HCT116 (cell line): ENCODE results near the gene CALML3. TPM values are rescaled to one million over a fixed set of nuclear protein-coding genes. Genes with fewer than 3 reads are reported as not detected.

Experiments
- ATAC-seq: fragments of 200-7000 bp; cut with Tn5 transposase; 2 replicates; pipeline ENCODE4 v1.9.1; 2020; ENCODE audit warnings: mild to moderate bottlenecking, moderate library complexity
- BruUV-seq: library from RNA; stranded (reverse); fragments of 400-500 nt; replicated peaks from 2 replicates; lab custom pipeline; 2021; lab: Mats Ljungman, UMichigan
- CTCF ChIA-PET: fragments of 300-600 bp; sonication (Branson Sonifier 250); formaldehyde crosslinking; loops from one replicate; lab custom pipeline; 2021; ENCODE audit warnings: antibody characterized with exemption; lab: Charles Lee
- POLR2A ChIA-PET: fragments of 300-600, 350-600 bp; sonication (Branson Sonifier 250); formaldehyde crosslinking; loops from one replicate; lab custom pipeline; 2021; ENCODE audit warnings: antibody characterized with exemption; lab: Charles Lee
- RAD21 ChIA-PET, 2 experiments: fragments of 300-600 bp; sonication (Branson Sonifier 250); formaldehyde crosslinking; loops; one replicate each; lab custom pipeline; 2023; ENCODE audit warnings: low total read pairs in 2 of 2; ENCODE audit not compliant: uncharacterized antibody in 2 of 2, unreplicated experiment in 2 of 2, low non-redundant PET in 1 of 2; lab: Charles Lee
- DNase-seq: peaks from one replicate; pipeline ENCODE4 v3.0.0-alpha.2; 2010; ENCODE audit warnings: low read depth, low spot score
- H2AFZ ChIP-seq: fragments of 200-600 bp; shearing (Covaris generic), sonication (generic); 2 replicates; pipeline ENCODE4 v1.6.1; 2017; ENCODE audit warnings: low read depth, mixed run types, mixed read lengths, antibody characterized with exemption, low read length; ENCODE audit not compliant: poor library complexity, severe bottlenecking
- H3K27ac ChIP-seq: 2 replicates; pipeline ENCODE4 v1.5.1; 2012; ENCODE audit warnings: low read depth, low read length
- H3K27me3 ChIP-seq: fragments of 200-600 bp; sonication (generic); 2 replicates; pipeline ENCODE4 v1.6.1; 2016; ENCODE audit warnings: mixed run types, low read length, mixed read lengths; ENCODE audit not compliant: insufficient read depth
- H3K36me3 ChIP-seq, 2 experiments: fragments of 200-500 bp in 1 of 2; fragments of 200-600 bp in 1 of 2; sonication (Bioruptor generic) in 1 of 2; sonication (generic) in 1 of 2; 2 replicates each; pipeline versions ENCODE4 v1.5.1 to v1.6.1; 2014 to 2016; ENCODE audit warnings: low read length in 2 of 2, inconsistent platforms in 1 of 2, mixed read lengths in 1 of 2, mixed run types in 1 of 2; ENCODE audit not compliant: insufficient read depth in 2 of 2, control insufficient read depth in 1 of 2
- H3K4me1 ChIP-seq, 2 experiments: fragments of 200-600 bp in 1 of 2; sonication (generic) in 1 of 2; 2 replicates each; pipeline versions ENCODE4 v1.5.1 to v1.6.1; 2012 to 2017; ENCODE audit warnings: low read length in 2 of 2, inconsistent platforms in 1 of 2, mild to moderate bottlenecking in 1 of 2, mixed read lengths in 1 of 2, mixed run types in 1 of 2, moderate library complexity in 1 of 2; ENCODE audit not compliant: insufficient read depth in 2 of 2, control insufficient read depth in 1 of 2
- H3K4me2 ChIP-seq: fragments of 200-600 bp; sonication (generic); 2 replicates; pipeline ENCODE4 v1.6.1; 2017; ENCODE audit warnings: mixed run types, low read length, mixed read lengths
- H3K4me3 ChIP-seq, 2 experiments: fragments of 200-600 bp in 1 of 2; sonication (generic) in 1 of 2; replicated peaks in 1 of 2; 2 replicates each; pipeline ENCODE4 v1.5.1; 2011 to 2016; ENCODE audit warnings: low read length in 2 of 2, control low read depth in 1 of 2, low read depth in 1 of 2, mild to moderate bottlenecking in 1 of 2, mixed read lengths in 1 of 2, mixed run types in 1 of 2
- H3K79me2 ChIP-seq: fragments of 200-600 bp; sonication (generic); 2 replicates; pipeline ENCODE4 v1.6.1; 2017; ENCODE audit warnings: mild to moderate bottlenecking, mixed run types, low read length, moderate library complexity, mixed read lengths; ENCODE audit not compliant: insufficient read depth
- H3K9ac ChIP-seq: fragments of 200-600 bp; sonication (generic); 2 replicates; pipeline ENCODE4 v1.6.1; 2016; ENCODE audit warnings: low read length, mixed read lengths
- H3K9me2 ChIP-seq: fragments of 200-600 bp; sonication (generic), shearing (Covaris generic); 2 replicates; pipeline ENCODE4 v1.6.1; 2017; ENCODE audit warnings: mixed run types, mild to moderate bottlenecking, moderate library complexity; ENCODE audit not compliant: insufficient read depth
- H3K9me3 ChIP-seq, 2 experiments: fragments of 200-500 bp in 1 of 2; fragments of 200-600 bp in 1 of 2; sonication (Bioruptor generic) in 1 of 2; sonication (generic) in 1 of 2; 2 replicates each; pipeline ENCODE4 v1.6.1; 2014 to 2017; ENCODE audit warnings: low read length in 2 of 2, mixed read lengths in 2 of 2, inconsistent platforms in 1 of 2, low read depth in 1 of 2, mild to moderate bottlenecking in 1 of 2, mixed run types in 1 of 2, moderate library complexity in 1 of 2; ENCODE audit not compliant: control insufficient read depth in 1 of 2, insufficient read depth in 1 of 2
- H4K20me1 ChIP-seq: fragments of 200-600 bp; sonication (generic), shearing (Covaris generic); 2 replicates; pipeline ENCODE4 v1.6.1; 2017; ENCODE audit warnings: mixed run types, mild to moderate bottlenecking, moderate library complexity; ENCODE audit not compliant: insufficient read depth
- CBX3 ChIP-seq: IDR thresholded peaks from 2 replicates; pipeline ENCODE4 v1.6.1; 2012; ENCODE audit warnings: low read depth
- CEBPB ChIP-seq: IDR thresholded peaks from 2 replicates; pipeline ENCODE4 v1.6.1; 2012; ENCODE audit warnings: low read depth
- CTCF ChIP-seq, 3 experiments: fragments of 200-600 bp in 1 of 3; sonication (generic) in 1 of 3; IDR thresholded peaks in 2 of 3; conservative IDR thresholded peaks in 1 of 3; 2 replicates each; pipeline ENCODE4 v1.5.1; 2012 to 2017; ENCODE audit warnings: low read depth in 2 of 3, low read length in 2 of 3, antibody characterized with exemption in 1 of 3, borderline replicate concordance in 1 of 3, control low read depth in 1 of 3, mild to moderate bottlenecking in 1 of 3, mixed read lengths in 1 of 3, mixed run types in 1 of 3, moderate library complexity in 1 of 3; ENCODE audit not compliant: insufficient read depth in 1 of 3
- SP1 ChIP-seq: IDR thresholded peaks from 2 replicates; pipeline ENCODE4 v1.6.1; 2012; ENCODE audit warnings: low read depth
- TCF7L2 ChIP-seq: IDR thresholded peaks from 2 replicates; pipeline ENCODE4 v1.7.0; 2011; ENCODE audit warnings: borderline replicate concordance, inconsistent platforms; ENCODE audit not compliant: insufficient read depth, insufficient read length; ENCODE audit errors: extremely low read depth
- ZFX ChIP-seq: fragments of 450-650 bp; IDR thresholded peaks from 2 replicates; pipeline ENCODE4 v1.6.1; 2017
- intact Hi-C: fragments of 100-400 bp; cut with micrococcal nuclease; formaldehyde crosslinking; loops from 2 replicates; pipeline ENCODE4 v1.10.0; 2022
- total RNA-seq: library from RNA; stranded (reverse); gene quantifications from one replicate; pipeline ENCODE4 v1.2.1, GENCODE V29; 2021; ENCODE audit not compliant: unreplicated experiment
- TF ChIP-seq, protein P1 (sequence below): IDR thresholded peaks from 2 replicates; pipeline ENCODE4 v1.6.1; 2012

CALML3 gene
- total RNA-seq, 1 experiment from 2014 or later: not detected

DNA sequence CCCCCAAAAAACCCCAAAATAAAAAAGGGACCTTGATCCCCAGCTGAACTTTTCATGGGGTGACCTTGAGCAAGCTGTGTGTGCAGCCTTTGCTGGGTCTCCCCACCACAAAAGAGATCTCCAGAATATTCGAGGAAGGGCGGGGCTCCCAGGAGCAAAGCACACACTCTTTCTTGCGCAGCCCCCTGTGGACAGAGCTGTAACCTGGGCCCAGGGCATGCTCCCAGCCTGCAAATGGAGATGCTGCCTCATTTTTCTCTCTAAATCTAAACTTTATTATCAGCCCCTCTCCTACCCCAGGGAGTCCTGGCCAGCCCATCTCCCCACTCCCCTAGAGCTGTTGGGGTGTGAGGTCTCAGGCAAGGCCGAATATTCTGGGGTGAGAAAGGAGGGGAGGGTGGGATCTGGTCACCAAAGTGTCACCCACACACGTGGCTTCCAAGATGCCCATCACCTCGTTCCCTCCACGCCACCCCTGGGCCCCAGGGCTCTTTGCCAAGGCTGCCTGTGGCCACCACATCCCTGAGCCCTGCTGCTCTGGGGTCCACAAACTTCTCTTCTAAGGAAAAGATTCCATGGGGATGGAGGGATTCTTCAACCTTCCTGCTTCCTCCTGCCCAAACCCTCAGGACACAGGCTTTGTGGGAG is 1.7 kb upstream of the CALML3 start:
- intact Hi-C loops: no loop called here
- no peak overlapping the region for H3K27ac ChIP-seq
- RAD21 ChIA-PET: no interaction called here
- TF ChIP-seq, protein P1, sequence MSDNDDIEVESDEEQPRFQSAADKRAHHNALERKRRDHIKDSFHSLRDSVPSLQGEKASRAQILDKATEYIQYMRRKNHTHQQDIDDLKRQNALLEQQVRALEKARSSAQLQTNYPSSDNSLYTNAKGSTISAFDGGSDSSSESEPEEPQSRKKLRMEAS: no peak
- H3K4me2 ChIP-seq: no peak overlapping the region
- POLR2A ChIA-PET: no interaction called here
- DNase-seq: no peak
- H4K20me1 ChIP-seq: no peaks in the 10 kb centered on the region
- no peak overlapping the region for H3K9ac ChIP-seq
- H2AFZ ChIP-seq: no peak overlapping the region
- CTCF ChIA-PET: no interaction called here
- no peaks in the 10 kb centered on the region for H3K4me1 ChIP-seq
- H3K36me3 ChIP-seq: no peaks in the 10 kb centered on the region
- no peaks in the 10 kb centered on the region for H3K79me2 ChIP-seq
- no TSS peak for BruUV-seq
- no peaks in the 10 kb centered on the region for H3K27me3 ChIP-seq
- no peak overlapping the region for H3K4me3 ChIP-seq
- ATAC-seq: no peak
- no peaks in the 10 kb centered on the region for H3K9me2 ChIP-seq
- no peaks in the 10 kb centered on the region for H3K9me3 ChIP-seq

DNA sequence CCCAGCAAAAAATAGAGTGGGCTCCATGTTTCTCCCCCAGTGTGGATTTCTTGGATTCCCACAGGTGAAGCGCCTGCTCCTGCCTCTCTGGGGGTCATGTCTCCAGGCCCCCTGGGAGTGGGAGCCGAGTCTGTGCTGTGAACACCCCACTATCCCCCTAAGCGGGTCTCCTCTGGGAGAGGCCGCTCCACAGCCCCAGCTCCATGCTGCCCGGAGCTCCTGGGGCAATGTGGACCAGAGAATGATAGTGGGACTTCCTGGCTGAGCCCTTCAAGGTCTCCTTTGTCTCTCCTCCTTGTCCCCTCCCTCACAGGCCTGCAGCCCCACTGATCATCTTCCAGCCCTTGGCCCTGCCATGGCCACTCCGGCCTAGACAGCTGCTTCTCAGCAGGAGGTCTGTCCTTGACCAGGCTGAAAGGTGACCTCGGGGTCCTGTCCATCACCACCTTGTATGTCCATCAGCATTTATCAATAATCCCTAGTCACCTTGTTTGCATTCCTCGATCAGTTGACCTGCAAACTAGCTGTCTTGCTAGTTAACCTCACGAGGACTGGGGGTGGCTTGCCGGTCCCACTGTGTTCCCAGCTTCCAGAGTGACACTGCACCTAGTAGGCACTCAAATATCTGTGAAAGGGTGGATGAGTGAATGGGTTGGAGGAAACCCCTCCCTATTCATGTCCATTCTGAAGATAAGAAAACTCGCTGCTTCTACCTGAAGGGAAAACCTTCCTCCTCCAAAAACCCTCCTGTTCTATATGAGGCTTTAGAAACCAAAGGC is 776 bp upstream of the CALML3 start:
- H3K9me3 ChIP-seq: no peaks in the 10 kb centered on the region
- no peaks in the 10 kb centered on the region for H3K4me1 ChIP-seq
- CTCF ChIA-PET: no interaction called here
- TF ChIP-seq CBX3: no peak
- TF ChIP-seq CEBPB: no peak
- TF ChIP-seq TCF7L2: no peak
- no peak for TF ChIP-seq CTCF (IDR thresholded peaks at IDR 0.05 in 2 of 3, conservative IDR thresholded peaks at IDR 0.05 in 1 of 3; ENCODE audit: borderline replicate concordance in 1 of 3, insufficient read depth in 1 of 3, low read depth in 2 of 3, low read length in 2 of 3)
- TF ChIP-seq SP1: no peak
- no peak for TF ChIP-seq ZFX
- TF ChIP-seq, all 23 proteins: peak for 0
- no peaks in the 10 kb centered on the region for H4K20me1 ChIP-seq
- H3K4me2 ChIP-seq: no peak overlapping the region
- DNase-seq (no peak), ATAC-seq (no peak)
- RAD21 ChIA-PET: no interaction called here
- H3K36me3 ChIP-seq: no peaks in the 10 kb centered on the region
- no peak overlapping the region for H3K9ac ChIP-seq
- intact Hi-C loops: no loop called here
- H3K27me3 ChIP-seq: no peaks in the 10 kb centered on the region
- no peaks in the 10 kb centered on the region for H3K9me2 ChIP-seq
- H3K4me3 ChIP-seq: no peak overlapping the region
- no TSS peak for BruUV-seq
- no peaks in the 10 kb centered on the region for H3K79me2 ChIP-seq
- H2AFZ ChIP-seq: no peak overlapping the region
- no peak overlapping the region for H3K27ac ChIP-seq
- POLR2A ChIA-PET: no interaction called here
